HG03095 (cell line): Measurements from ENCODE around the gene INPP1.
"Not testable (repeated sequence)": the region's sequence is repeated elsewhere in the genome, so short reads cannot be mapped to it uniquely, and the experiment has no call there.

Experiments
- ATAC-seq: cut with Tn5 transposase; IDR thresholded peaks from one replicate; pipeline ENCODE4 v1.9.1; 2021; ENCODE audit warnings: moderate library complexity; ENCODE audit not compliant: unreplicated experiment

The INPP1 gene

DNA sequence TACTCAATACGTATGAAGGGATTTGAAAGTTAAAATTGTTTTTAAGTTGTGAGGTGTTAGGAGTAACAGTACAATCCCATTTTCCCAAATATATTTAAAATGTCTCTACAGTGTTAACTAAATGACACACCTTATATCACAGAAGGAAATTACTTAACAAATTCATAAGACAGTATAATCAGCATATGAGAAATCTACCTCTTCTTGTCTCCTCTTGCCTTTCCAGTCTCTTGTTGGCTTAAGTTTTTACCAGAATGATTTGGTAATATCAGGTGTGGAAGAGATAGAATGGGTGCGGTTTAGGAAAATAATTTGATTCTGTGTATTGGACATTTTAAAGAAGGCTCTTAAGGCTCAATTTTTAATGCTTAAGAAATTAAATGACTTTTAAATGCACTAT is 9.5 kb upstream of the INPP1 start:
- ATAC-seq: no peak

GRCh38 chr2:190334479-190335224 is 8.7 kb upstream of the INPP1 start:
- ATAC-seq: no peak

GRCh38 chr2:190335225-190335559 is 8.2 kb upstream of the INPP1 start:
- ATAC-seq: no peak

GRCh38 chr2:190335584-190335983 is 7.8 kb upstream of the INPP1 start:
- ATAC-seq: not testable (repeated sequence)

DNA sequence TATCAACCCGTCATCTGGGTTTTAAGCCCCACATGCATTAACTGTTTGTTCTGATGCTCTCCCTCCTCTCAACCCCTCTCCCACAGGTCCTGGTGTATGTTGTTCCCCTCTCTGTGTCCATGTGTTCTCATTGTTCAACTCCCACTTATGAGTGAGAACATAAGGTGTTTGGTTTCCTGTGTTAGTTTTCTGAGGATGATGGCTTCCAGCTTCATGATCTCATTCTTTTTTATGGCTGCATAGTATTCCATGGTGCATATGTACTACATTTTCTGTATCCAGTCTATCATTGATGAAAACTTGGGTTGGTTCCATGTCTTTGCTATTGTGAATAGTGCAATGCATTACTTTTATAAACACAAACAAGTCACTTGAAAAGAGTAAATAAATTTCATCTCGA is 7.0 kb upstream of the INPP1 start:
- no peak for ATAC-seq

- ATAC-seq: no peak
These were observed 4.9 kb upstream of the INPP1 start for GRCh38 chr2:190338453-190338852.

- no peak for ATAC-seq
These were observed 4.0 kb upstream of the INPP1 start for GRCh38 chr2:190339394-190339793.

DNA sequence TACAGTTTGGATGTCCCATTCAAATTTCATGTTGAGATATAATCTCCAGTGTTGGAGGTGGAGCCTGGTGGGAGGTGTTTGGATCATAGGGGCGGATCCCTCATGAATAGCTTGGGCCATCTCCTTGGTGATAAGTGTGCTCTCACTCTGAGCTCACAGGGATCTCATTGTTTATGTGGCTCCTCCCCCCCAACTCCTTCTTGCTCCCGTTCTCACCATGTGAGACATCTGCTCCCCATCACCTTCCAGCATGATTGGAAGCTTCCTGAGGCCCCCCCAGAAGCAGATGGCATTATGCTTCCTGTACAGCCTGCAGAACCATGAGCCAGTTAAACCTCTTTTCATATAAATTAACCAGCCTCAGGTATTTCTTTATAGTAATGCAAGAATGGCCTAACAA is 3.0 kb upstream of the INPP1 start:
- no peak for ATAC-seq

DNA sequence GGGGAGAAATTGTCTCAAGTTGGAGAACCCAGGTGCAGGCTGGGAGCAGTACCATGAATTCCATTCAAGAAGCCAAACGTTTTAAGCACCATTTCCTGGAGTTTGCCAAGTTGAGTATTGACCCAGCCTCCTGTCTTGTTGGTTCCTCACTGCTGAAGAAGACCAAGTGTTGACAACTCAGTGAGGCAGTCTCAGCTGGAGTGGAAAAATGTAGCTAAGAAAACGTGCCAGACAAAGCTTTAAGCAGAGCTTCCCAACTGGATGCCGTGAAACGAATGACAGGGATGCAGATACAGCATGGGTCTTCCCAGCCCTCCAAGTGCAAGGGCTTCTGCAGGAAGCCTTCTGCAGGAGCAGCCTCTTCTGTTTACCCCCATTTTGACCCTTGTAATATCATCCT is 778 bp upstream of the INPP1 start:
- no peak for ATAC-seq

GRCh38 chr2:190343089-190343535 is 277 bp upstream of the INPP1 start:
- ATAC-seq: no peak

- ATAC-seq: peak; percentile 78
These were observed 963 bp downstream of the INPP1 start for GRCh38 chr2:190344276-190344827.

- no peak for ATAC-seq
These were observed 7.0 kb downstream of the INPP1 start for GRCh38 chr2:190350371-190350770.

GRCh38 chr2:190351955-190352354 is 8.6 kb downstream of the INPP1 start:
- no peak for ATAC-seq

GRCh38 chr2:190352668-190353536 is 9.5 kb downstream of the INPP1 start:
- ATAC-seq: no peak

DNA sequence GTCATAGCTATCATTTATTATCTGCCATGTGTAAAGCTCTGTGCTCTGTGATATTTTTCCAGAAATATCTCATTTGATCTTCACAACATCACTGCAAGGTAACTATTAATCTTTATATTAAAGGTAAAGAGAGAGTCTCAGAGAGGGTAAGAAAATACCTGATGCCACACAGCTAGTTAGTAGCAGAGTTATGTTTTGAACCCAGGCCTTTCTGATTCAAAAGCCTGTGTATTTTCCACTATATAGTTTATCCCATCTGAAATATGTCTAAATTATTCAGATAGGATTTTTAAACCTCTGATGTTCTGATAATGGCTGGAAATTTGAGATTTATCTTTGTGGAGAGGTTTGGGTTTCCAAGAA is 10.1 kb downstream of the INPP1 start:
- no peak for ATAC-seq

- no peak for ATAC-seq
These were observed 10.8 kb downstream of the INPP1 start for GRCh38 chr2:190354003-190354690.

- ATAC-seq: no peak
These were observed 12.7 kb downstream of the INPP1 start for GRCh38 chr2:190355968-190356644.

DNA sequence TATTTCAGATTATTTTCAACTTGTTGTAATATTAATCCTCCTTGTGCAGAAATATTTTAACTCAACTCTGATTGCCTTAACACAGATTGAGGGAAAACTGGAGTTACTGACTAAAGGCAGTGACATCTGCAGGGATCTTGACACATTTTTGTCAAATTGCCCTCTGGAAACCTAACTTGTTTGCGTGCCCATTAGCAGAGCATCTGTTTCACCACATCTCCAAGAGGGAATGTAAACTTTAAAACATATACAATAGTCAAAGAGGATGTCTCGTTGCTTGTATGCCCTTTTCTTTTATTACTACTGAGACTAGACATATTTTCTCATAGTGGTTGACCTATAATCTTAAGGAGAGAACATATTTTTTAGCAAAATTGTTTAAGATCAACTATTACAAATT is 14.2 kb downstream of the INPP1 start:
- no peak for ATAC-seq

DNA sequence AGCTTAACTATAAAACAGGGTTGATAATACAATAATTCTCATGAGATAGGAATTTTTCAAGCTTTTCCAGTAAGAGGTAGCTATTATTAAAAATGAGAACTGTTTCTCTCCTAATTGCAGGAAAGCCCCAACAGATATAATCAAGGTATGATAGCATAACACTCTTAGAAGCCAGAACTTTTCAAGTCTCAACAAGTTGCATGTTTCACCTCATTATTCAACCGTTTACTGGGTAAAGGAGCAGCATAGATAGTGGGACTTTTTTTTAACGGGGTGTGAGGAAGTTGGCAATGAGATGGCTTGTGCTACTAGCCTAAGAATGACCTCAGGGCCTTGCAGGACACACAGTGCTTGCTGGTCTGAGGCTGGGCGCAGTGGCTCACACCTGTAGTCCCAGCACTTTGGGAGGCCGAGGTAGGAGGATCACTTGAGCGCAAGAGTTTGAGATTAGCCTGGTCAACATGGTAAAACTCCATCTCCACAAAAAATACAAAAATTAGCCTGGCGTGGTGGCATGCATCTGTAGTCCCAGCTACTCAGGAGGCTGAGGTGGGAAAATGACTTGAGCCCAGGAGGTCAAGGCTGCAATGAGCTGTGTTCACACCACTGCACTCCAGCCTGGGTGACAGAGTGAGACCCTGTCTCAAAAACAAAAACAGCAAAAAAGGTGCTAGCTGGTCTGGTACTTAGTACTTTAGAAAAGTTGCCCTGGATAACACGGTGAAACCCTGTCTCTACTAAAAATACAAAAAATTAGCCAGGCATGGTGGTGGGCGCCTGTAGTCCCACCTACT is 15.5 kb downstream of the INPP1 start:
- not testable (repeated sequence) for ATAC-seq

DNA sequence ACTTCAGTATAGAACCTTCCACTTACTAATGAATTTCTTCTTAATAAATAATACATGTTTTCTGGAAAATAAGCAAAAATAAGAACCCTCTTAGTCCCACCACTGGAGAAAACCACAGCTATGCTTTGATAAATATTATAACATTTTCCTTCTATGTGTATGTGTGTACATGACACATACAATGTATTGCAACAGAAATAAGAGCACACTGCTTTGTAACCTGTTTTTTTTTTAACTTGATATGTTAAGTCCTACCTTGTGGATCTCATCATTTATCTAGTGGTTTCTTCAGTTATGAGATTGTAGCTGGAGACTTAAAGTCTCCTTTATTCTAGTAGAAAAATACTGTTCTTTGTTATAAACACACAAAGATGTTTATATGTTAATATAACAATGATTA is 17.2 kb downstream of the INPP1 start:
- ATAC-seq: no peak
